COLO668 (cell line): ENCODE data around the gene PHF11.
"Not testable (repeated sequence)": the region's sequence is repeated elsewhere in the genome, so short reads cannot be mapped to it uniquely, and the experiment has no call there.

Experiments used
- DNase-seq: peaks from one replicate; lab custom pipeline; 2025; ENCODE audit not compliant: unreplicated experiment; lab: John Stamatoyannopoulos, UW

The PHF11 gene

DNA sequence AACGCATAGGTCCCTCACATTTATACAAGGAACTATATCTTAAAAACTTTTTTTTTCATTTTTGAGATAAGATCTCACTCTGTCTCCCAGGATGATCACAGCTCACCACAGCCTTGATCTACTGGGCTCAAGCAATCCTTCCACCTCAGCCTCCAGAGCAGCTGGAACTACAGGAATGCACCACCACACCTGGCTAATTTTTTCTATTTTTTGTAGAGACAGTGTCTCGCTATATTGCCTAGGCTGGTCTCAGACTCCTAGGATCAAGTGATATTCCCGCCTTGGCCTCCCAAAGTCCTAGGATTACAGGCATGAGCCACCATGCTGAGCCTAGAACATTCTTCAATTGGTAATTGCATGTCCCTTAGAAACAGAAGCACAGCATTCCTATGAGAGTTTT lies 47.9 kb downstream of the PHF11 start:
- DNase-seq = no peak

GRCh38 chr13:49545661-49546060 lies 49.9 kb downstream of the PHF11 start:
- DNase-seq = no peak

- DNase-seq = no peak
Measured at GRCh38 chr13:49546561-49546960, 50.8 kb downstream of the PHF11 start.

GRCh38 chr13:49549289-49549688 lies 53.5 kb downstream of the PHF11 start:
- no peak for DNase-seq

DNA sequence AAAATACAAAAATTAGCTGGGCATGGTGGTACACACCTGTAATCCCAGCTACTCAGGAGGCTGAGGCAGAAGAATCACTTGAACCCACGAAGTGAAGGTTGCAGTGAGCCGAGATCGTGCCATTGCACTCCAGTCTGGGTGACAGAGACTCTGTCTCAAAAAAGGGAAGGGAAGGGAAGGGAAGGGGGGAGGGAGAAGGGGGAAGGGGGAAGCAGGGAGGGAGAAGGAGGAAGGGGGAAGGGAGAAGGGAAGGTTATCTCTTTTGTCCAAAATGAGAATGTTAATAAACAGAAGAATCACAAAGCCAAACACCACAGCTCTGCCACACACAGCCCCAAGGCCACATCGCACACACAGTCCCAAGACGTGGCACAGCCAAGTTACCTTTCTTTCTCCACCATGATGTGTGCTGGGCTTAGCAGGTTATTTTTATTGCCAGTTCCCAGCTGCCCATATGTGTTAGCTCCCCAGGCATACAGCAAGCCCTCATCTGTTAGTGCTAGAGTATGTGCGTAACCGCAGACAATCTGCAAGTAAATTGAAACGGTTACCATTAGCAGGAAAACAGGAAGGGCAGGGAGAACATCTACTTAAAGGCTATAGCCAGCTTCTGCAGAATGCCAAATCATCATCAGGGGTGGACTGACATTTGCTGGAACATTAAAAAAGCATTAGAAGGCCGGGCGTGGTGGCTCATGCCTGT lies 55.3 kb downstream of the PHF11 start:
- no peak for DNase-seq

DNA sequence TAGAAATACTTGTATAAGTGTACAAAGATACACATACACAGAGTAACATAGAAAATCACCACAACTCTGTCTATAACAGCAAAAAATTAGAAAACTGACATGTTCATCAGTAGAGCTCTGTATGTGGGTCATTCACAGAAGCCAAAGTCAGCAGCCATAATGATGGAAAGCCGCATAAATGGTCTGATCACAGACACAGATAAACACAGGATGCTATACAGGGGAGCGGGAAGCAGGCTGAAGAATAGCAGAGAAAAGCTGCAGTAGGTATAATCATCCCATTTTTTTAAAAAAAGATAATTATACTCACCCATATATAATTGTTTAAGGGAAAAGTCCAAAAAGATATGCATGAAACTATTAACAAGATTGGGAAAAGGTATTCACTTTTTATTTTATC lies 58.1 kb downstream of the PHF11 start:
- no peak for DNase-seq

GRCh38 chr13:49554387-49554786 lies 58.6 kb downstream of the PHF11 start:
- DNase-seq = no peak

DNA sequence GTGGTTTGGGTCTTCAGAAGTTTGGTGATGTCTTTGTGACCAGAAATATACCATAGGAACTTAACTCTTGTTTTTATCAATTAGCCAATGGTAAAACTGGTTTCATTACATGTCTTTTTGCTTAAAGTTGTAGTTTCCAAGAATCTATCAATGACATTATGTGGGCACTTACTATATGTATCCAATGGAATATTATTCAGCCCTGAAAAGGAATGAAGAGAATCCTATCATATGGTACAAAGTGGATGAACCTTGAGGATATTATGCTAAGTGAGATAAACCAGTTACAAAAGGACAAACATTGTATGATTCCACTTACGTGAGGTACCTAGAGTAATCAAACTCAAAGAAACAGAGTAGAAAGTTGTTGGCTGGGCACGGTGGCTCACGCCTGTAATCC lies 63.3 kb downstream of the PHF11 start:
- no peak for DNase-seq

GRCh38 chr13:49560270-49561061 lies 64.7 kb downstream of the PHF11 start:
- DNase-seq = no peak

DNA sequence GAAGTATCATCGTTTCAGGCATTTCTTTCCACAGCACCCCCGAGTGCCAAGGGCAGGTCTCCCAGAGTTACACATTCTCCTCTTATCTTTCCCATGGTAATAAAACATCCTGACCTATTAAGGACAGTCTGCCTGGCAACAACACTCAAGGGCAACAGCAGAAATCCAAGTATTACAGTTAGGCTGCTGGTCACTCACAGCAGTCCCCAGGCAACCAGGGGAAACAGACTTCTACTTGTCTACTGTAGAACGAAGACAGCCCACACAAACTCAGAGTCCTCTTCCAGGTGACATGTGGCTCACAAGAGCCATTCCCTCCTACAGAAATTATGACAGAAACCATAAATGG lies 65.3 kb downstream of the PHF11 start:
- DNase-seq = no peak

- DNase-seq = no peak
Measured at GRCh38 chr13:49563516-49563915, 67.8 kb downstream of the PHF11 start.

GRCh38 chr13:49565461-49565860 lies 69.7 kb downstream of the PHF11 start:
- DNase-seq = not testable (repeated sequence)

DNA sequence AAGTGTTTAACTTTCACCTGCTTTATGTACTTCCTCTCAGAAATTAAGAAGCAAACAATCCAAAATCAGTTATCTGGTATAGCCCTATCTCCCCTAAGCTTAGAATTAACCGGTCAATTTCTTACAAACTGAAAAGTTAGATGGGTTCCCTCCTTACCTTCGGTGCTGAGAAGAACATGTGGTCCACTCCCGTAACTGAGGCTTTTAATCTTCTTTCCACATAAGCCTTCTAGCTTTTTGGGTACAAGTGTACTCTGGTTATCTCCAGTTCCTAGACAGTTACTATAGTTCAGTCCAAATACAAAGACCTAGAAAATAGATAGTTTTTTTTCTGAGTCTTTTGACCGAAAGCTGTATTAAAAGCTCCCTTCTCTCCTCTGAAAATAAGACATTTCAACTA lies 70.7 kb downstream of the PHF11 start:
- DNase-seq = no peak

GRCh38 chr13:49567491-49567890 lies 71.7 kb downstream of the PHF11 start:
- no peak for DNase-seq

GRCh38 chr13:49569993-49570689 lies 74.4 kb downstream of the PHF11 start:
- DNase-seq = no peak

DNA sequence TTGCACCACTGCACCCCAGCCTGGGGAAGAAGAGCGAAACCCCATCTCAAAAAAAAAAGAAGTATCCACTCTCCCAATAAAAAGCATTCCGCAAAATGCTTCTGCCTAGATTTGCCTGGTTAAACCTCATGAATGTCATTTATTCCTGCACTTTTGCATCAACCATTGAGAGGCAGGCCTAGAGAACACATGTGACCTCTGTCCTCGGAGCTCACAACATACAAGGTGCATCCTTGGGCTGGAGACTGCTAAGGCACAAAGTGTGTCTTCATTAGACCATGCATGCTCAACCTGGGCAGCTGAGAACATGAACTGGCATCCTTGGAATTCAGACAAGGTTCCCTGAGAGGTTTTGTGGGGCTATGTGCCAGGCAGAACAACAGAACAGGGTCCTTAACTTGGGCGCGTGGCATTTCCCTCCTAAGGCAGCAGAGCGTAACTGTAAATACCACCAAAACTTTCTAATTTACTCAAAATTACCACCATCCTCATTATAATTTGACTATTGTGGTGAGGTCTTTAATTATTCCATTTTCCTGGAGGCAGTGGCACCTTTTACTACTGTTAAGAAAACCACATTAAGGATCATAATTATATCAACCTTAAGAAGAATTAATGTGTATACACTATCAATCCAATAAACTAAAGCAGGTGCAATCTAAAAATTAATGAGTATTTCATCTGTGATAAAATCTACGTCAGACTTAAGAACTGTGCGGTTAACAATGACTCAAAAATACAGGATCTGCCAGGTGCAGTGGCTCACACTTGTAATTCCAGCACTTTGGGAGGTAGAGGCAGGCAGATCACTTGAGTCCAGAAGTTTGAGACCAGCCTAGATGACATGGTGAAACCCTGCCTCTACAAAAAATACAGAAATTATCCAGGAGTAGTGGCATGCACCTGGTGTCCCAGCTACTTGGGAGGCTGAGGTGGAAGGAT lies 75.8 kb downstream of the PHF11 start:
- no peak for DNase-seq
